ENCODE data around the gene UIMC1. TPM values are rescaled to one million over a fixed set of nuclear protein-coding genes. Genes with fewer than 3 reads are reported as not detected.

The UIMC1 gene
- total RNA-seq, 3 donors from 2014 or later, result 51.7 to 64.2 (median 57.1) TPM

- no peak for ATAC-seq
- no peaks in the 10 kb centered on the region for H3K9me3 Mint-ChIP-seq
- H3K27me3 Mint-ChIP-seq (ENCODE audit: low read depth), result peaks cover 3% of the 10 kb centered on the region
- peaks cover 6% of the 10 kb centered on the region for H3K4me1 Mint-ChIP-seq (ENCODE audit: low read depth)
- no peak overlapping the region for H3K4me3 Mint-ChIP-seq
- H3K36me3 Mint-ChIP-seq (ENCODE audit: insufficient read depth), result no peaks in the 10 kb centered on the region
- no peak for DNase-seq
Observed at GRCh38 chr5:176884571-176884890, 122.0 kb downstream of the UIMC1 start.

GRCh38 chr5:176883700-176884570 lies 122.6 kb downstream of the UIMC1 start:
- no peak for DNase-seq
- H3K27me3 Mint-ChIP-seq (ENCODE audit: low read depth), result peaks cover 5% of the 10 kb centered on the region
- no peak overlapping the region for H3K4me3 Mint-ChIP-seq
- H3K9me3 Mint-ChIP-seq, result no peaks in the 10 kb centered on the region
- H3K36me3 Mint-ChIP-seq (ENCODE audit: insufficient read depth), result no peaks in the 10 kb centered on the region
- ATAC-seq, result no peak
- H3K4me1 Mint-ChIP-seq (ENCODE audit: low read depth), result peaks cover 6% of the 10 kb centered on the region

- Mint-ChIP-seq H3K27me3 (ENCODE audit: low read depth) (peaks cover 13% of the 10 kb centered on the region), H3K9me3 (no peaks in the 10 kb centered on the region), H3K36me3 (ENCODE audit: insufficient read depth) (no peaks in the 10 kb centered on the region), H3K4me3 (no peak overlapping the region), H3K4me1 (ENCODE audit: low read depth) (peaks cover 6% of the 10 kb centered on the region)
- ATAC-seq (no peak), DNase-seq (no peak)
Observed at GRCh38 chr5:176882567-176882903, 124.0 kb downstream of the UIMC1 start.

- no peak for DNase-seq
- Mint-ChIP-seq H3K4me3 (no peak overlapping the region), H3K9me3 (no peaks in the 10 kb centered on the region), H3K4me1 (ENCODE audit: low read depth) (peaks cover 6% of the 10 kb centered on the region), H3K27me3 (ENCODE audit: low read depth) (peaks cover 13% of the 10 kb centered on the region), H3K36me3 (ENCODE audit: insufficient read depth) (no peaks in the 10 kb centered on the region)
- ATAC-seq, result no peak
Observed at GRCh38 chr5:176881816-176882566, 124.6 kb downstream of the UIMC1 start.

- Mint-ChIP-seq H3K9me3 (no peaks in the 10 kb centered on the region), H3K4me3 (no peak overlapping the region), H3K36me3 (ENCODE audit: insufficient read depth) (no peaks in the 10 kb centered on the region), H3K4me1 (ENCODE audit: low read depth) (peaks cover 8% of the 10 kb centered on the region), H3K27me3 (ENCODE audit: low read depth) (peaks cover 18% of the 10 kb centered on the region)
- DNase-seq (no peak), ATAC-seq (no peak)
Observed at GRCh38 chr5:176881021-176881749, 125.4 kb downstream of the UIMC1 start.

GRCh38 chr5:176880366-176881020 lies 126.1 kb downstream of the UIMC1 start:
- Mint-ChIP-seq H3K4me3 (no peak overlapping the region), H3K4me1 (ENCODE audit: low read depth) (peaks cover 14% of the 10 kb centered on the region), H3K27me3 (ENCODE audit: low read depth) (peaks cover 25% of the 10 kb centered on the region), H3K36me3 (ENCODE audit: insufficient read depth) (no peaks in the 10 kb centered on the region), H3K9me3 (no peaks in the 10 kb centered on the region)
- no peak for DNase-seq
- no peak for ATAC-seq

GRCh38 chr5:176879663-176880361 lies 126.8 kb downstream of the UIMC1 start:
- Mint-ChIP-seq H3K36me3 (ENCODE audit: insufficient read depth) (no peaks in the 10 kb centered on the region), H3K4me1 (ENCODE audit: low read depth) (peaks cover 14% of the 10 kb centered on the region), H3K4me3 (no peak overlapping the region), H3K27me3 (ENCODE audit: low read depth) (peaks cover 32% of the 10 kb centered on the region), H3K9me3 (no peaks in the 10 kb centered on the region)
- DNase-seq, result no peak
- no peak for ATAC-seq

- DNase-seq (no peak), ATAC-seq (no peak)
- no peak overlapping the region for H3K4me3 Mint-ChIP-seq
- H3K27me3 Mint-ChIP-seq (ENCODE audit: low read depth), result peaks cover 32% of the 10 kb centered on the region
- no peaks in the 10 kb centered on the region for H3K9me3 Mint-ChIP-seq
- peaks cover 11% of the 10 kb centered on the region for H3K4me1 Mint-ChIP-seq (ENCODE audit: low read depth)
- no peaks in the 10 kb centered on the region for H3K36me3 Mint-ChIP-seq (ENCODE audit: insufficient read depth)
Observed at GRCh38 chr5:176878906-176879662, 127.5 kb downstream of the UIMC1 start.

GRCh38 chr5:176878463-176878862 lies 128.1 kb downstream of the UIMC1 start:
- no peaks in the 10 kb centered on the region for H3K36me3 Mint-ChIP-seq (ENCODE audit: insufficient read depth)
- no peak for DNase-seq
- ATAC-seq, result no peak
- peaks cover 36% of the 10 kb centered on the region for H3K27me3 Mint-ChIP-seq (ENCODE audit: low read depth)
- peaks cover 11% of the 10 kb centered on the region for H3K4me1 Mint-ChIP-seq (ENCODE audit: low read depth)
- H3K9me3 Mint-ChIP-seq, result no peaks in the 10 kb centered on the region
- no peak overlapping the region for H3K4me3 Mint-ChIP-seq

- Mint-ChIP-seq H3K4me3 (no peak overlapping the region), H3K36me3 (ENCODE audit: insufficient read depth) (no peaks in the 10 kb centered on the region), H3K9me3 (no peaks in the 10 kb centered on the region), H3K27me3 (ENCODE audit: low read depth) (peaks cover 36% of the 10 kb centered on the region), H3K4me1 (ENCODE audit: low read depth) (peaks cover 11% of the 10 kb centered on the region)
- no peak for DNase-seq
- ATAC-seq, result no peak
Observed at GRCh38 chr5:176877793-176878331, 128.7 kb downstream of the UIMC1 start.

GRCh38 chr5:176876506-176877431 lies 129.8 kb downstream of the UIMC1 start:
- peaks cover 36% of the 10 kb centered on the region for H3K27me3 Mint-ChIP-seq (ENCODE audit: low read depth)
- ATAC-seq, result no peak
- no peaks in the 10 kb centered on the region for H3K36me3 Mint-ChIP-seq (ENCODE audit: insufficient read depth)
- no peak overlapping the region for H3K4me3 Mint-ChIP-seq
- no peaks in the 10 kb centered on the region for H3K9me3 Mint-ChIP-seq
- DNase-seq, result no peak
- H3K4me1 Mint-ChIP-seq (ENCODE audit: low read depth), result peaks cover 11% of the 10 kb centered on the region

GRCh38 chr5:176875783-176876505 lies 130.6 kb downstream of the UIMC1 start:
- no peak for DNase-seq
- H3K36me3 Mint-ChIP-seq (ENCODE audit: insufficient read depth), result no peaks in the 10 kb centered on the region
- no peaks in the 10 kb centered on the region for H3K9me3 Mint-ChIP-seq

More at GRCh38 chr5:176875783-176876505, 130.6 kb downstream of the UIMC1 start:
- ATAC-seq, result peak; percentile 50 to 56
- Mint-ChIP-seq H3K4me1 (ENCODE audit: low read depth) (peaks cover 11% of the 10 kb centered on the region), H3K27me3 (ENCODE audit: low read depth) (peaks cover 33% of the 10 kb centered on the region), H3K4me3 (peak overlapping the region; percentile 13)
